Testis (tissue), 2 donors: ENCODE measurements around the gene SNN.

ENCODE experiments used
- POLR2A ChIP-seq: fragments of 450-650 bp; IDR thresholded peaks from one replicate; pipeline ENCODE4 v1.6.1; 2017; ENCODE audit warnings: antibody characterized with exemption, mild to moderate bottlenecking, moderate library complexity
- TF ChIP-seq, protein P1 (sequence below), 3 experiments: fragments of 450-650 bp in 2 of 3; fragments of 200-600 bp in 1 of 3; sonication (generic) in 1 of 3; IDR thresholded peaks; one replicate each; pipeline ENCODE4 v1.5.1; 2016 to 2019; ENCODE audit warnings: antibody characterized with exemption in 3 of 3, mild to moderate bottlenecking in 2 of 3, moderate library complexity in 1 of 3

DNA sequence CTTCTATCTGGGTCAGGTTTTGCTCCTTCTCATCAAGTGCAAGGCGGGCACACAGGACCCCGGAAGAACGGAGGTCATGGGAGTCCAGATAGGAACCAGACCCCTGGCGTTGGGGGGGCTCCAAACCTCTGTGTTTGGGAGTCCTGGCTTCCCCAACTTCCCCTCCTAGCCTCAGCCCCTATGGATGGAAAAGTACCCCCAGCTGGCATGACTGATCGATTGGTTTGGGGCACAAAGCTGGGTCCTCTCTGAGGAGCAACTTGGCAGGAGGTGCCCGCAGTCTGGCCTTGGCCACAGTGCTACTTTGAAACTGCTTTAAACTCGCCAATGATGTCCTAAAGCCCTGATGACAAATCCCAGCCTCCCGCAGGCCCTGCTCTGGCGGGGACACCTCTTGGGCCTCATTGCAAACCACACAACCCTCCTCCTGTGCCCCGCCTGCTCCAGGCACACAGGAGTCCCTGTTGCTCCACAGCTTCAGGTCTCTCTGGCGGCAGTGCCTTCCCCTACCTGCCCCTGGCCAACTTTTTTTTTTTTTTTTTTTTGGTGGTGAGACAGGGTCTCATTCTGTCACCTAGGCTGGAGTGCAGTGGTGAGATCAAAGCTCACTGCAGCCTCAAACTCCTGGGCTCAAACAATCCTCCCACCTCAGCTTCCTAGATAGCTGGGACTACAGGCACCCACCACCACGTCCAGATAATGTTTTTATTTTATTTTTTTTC, 38.0 kb upstream of the SNN start:
- no peak for TF ChIP-seq POLR2A
- TF ChIP-seq, protein P1, sequence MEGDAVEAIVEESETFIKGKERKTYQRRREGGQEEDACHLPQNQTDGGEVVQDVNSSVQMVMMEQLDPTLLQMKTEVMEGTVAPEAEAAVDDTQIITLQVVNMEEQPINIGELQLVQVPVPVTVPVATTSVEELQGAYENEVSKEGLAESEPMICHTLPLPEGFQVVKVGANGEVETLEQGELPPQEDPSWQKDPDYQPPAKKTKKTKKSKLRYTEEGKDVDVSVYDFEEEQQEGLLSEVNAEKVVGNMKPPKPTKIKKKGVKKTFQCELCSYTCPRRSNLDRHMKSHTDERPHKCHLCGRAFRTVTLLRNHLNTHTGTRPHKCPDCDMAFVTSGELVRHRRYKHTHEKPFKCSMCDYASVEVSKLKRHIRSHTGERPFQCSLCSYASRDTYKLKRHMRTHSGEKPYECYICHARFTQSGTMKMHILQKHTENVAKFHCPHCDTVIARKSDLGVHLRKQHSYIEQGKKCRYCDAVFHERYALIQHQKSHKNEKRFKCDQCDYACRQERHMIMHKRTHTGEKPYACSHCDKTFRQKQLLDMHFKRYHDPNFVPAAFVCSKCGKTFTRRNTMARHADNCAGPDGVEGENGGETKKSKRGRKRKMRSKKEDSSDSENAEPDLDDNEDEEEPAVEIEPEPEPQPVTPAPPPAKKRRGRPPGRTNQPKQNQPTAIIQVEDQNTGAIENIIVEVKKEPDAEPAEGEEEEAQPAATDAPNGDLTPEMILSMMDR (IDR thresholded peaks at IDR 0.05) = no peak
